GM13977 (cell line): ENCODE results near the gene ASIP.
"Not testable (repeated sequence)": the region's sequence is repeated elsewhere in the genome, so short reads cannot be mapped to it uniquely, and the experiment has no call there.

Experiments
- DNase-seq: peaks from one replicate; pipeline ENCODE4 v3.0.0; 2012; ENCODE audit warnings: low spot score
- CTCF ChIP-seq: IDR thresholded peaks from 2 replicates; pipeline ENCODE4 v1.5.1; 2012; ENCODE audit warnings: mild to moderate bottlenecking, control low read depth; ENCODE audit not compliant: insufficient read depth; ENCODE audit errors: extremely low read depth, missing control alignments
- in situ Hi-C: fragments of 300-500 bp; cut with MboI; formaldehyde crosslinking; loops from one replicate; pipeline ENCODE4 v1.12.0; 2022; ENCODE audit warnings: low sequenced_read_pairs, low pct_unique_long_range_greater_than_20kb, mixed read lengths, inconsistent platforms; ENCODE audit not compliant: unreplicated experiment

Gene ASIP

GRCh38 chr20:34231634-34232033 is 9.6 kb upstream of the ASIP start:
- in situ Hi-C loops: no loop called here
- TF ChIP-seq CTCF: no peak
- DNase-seq: no peak

GRCh38 chr20:34232494-34233087 is 8.6 kb upstream of the ASIP start:
- in situ Hi-C loops: no loop called here
- TF ChIP-seq CTCF: no peak
- no peak for DNase-seq

GRCh38 chr20:34233687-34234086 is 7.5 kb upstream of the ASIP start:
- TF ChIP-seq CTCF: no peak
- in situ Hi-C loops: no loop called here
- DNase-seq: no peak

- in situ Hi-C loops: no loop called here
- no peak for DNase-seq
- TF ChIP-seq CTCF: no peak
Measured at GRCh38 chr20:34235875-34236274, 5.3 kb upstream of the ASIP start.

- TF ChIP-seq CTCF: no peak
- in situ Hi-C loops: no loop called here
Measured at GRCh38 chr20:34237942-34238341, 3.3 kb upstream of the ASIP start.

GRCh38 chr20:34240121-34240520 is 1.1 kb upstream of the ASIP start:
- TF ChIP-seq CTCF: no peak
- no peak for DNase-seq
- in situ Hi-C loops: no loop called here

More at GRCh38 chr20:34237942-34238341, 3.3 kb upstream of the ASIP start:
- no peak for DNase-seq

GRCh38 chr20:34242015-34242414 is 792 bp downstream of the ASIP start:
- in situ Hi-C loops, DNase-seq: not testable (repeated sequence)
